Measurements from ENCODE around the gene NRG3. TPM values are rescaled to one million over a fixed set of nuclear protein-coding genes. Genes with fewer than 3 reads are reported as not detected.

Gene NRG3
- total and polyA plus RNA-seq, 3 donors from 2014 or later = 2.7 to 3.9 (median 2.7) TPM

- intact Hi-C loops (cut with DNase I; ENCODE audit: low total_unique reads) = no loop called here
- no peak for DNase-seq
- WGBS, 2 donors = 94 to 96% methylated on average over 2 of the region's 2 CpGs
- no peak overlapping the region for H3K4me3 ChIP-seq
- no peaks in the 10 kb centered on the region for H3K27me3 ChIP-seq
- no peaks in the 10 kb centered on the region for H3K9me3 ChIP-seq
- H3K27ac ChIP-seq = no peak overlapping the region
- TF ChIP-seq CTCF (IDR thresholded peaks at IDR 0.05) (no peak), POLR2A (IDR thresholded peaks at IDR 0.05) (no peak)
- H3K36me3 ChIP-seq (ENCODE audit: low read depth, missing control alignments) = no peaks in the 10 kb centered on the region
- no peaks in the 10 kb centered on the region for H3K4me1 ChIP-seq
These were observed 196.2 kb downstream of the NRG3 start for GRCh38 chr10:82071231-82071630.

GRCh38 chr10:82072124-82072523 lies 197.1 kb downstream of the NRG3 start:
- 90 to 92% methylated on average over 4 of the region's 4 CpGs for WGBS, 2 donors
- Histone ChIP-seq H3K4me1 (no peaks in the 10 kb centered on the region), H3K4me3 (no peak overlapping the region), H3K27ac (no peak overlapping the region), H3K36me3 (ENCODE audit: low read depth, missing control alignments) (no peaks in the 10 kb centered on the region), H3K9me3 (no peaks in the 10 kb centered on the region), H3K27me3 (no peaks in the 10 kb centered on the region)
- intact Hi-C loops (cut with DNase I; ENCODE audit: low total_unique reads) = no loop called here
- no peak for DNase-seq
- no peak for TF ChIP-seq CTCF (IDR thresholded peaks at IDR 0.05)

DNA sequence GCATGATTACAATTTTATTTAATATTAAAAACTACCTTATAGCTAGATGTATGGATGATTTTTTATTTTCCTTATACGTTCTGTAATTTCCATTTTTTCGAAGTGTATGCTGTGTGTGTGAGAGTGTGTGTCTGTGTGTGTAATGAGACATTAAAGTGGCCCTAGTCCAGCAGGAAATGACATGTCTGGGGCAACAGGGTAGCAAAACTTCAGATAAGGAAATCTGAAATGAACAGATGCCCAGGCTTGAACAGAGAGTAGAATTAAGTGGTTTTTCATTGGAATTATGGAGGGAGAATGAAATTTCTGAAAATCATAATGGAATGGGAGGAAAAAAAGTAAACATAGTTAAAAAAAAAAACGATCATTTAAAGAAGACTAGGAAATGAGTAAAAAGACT lies 200.6 kb downstream of the NRG3 start:
- Histone ChIP-seq H3K9me3 (no peaks in the 10 kb centered on the region), H3K27ac (no peak overlapping the region), H3K4me1 (no peaks in the 10 kb centered on the region), H3K4me3 (no peak overlapping the region), H3K36me3 (ENCODE audit: low read depth, missing control alignments) (no peaks in the 10 kb centered on the region), H3K27me3 (no peaks in the 10 kb centered on the region)
- 75 to 85% methylated on average over 3 of the region's 3 CpGs for WGBS, 2 donors
- intact Hi-C loops (cut with DNase I; ENCODE audit: low total_unique reads) = no loop called here
- DNase-seq = no peak
- TF ChIP-seq POLR2A (IDR thresholded peaks at IDR 0.05) = no peak
- TF ChIP-seq CTCF (IDR thresholded peaks at IDR 0.05) = no peak

DNA sequence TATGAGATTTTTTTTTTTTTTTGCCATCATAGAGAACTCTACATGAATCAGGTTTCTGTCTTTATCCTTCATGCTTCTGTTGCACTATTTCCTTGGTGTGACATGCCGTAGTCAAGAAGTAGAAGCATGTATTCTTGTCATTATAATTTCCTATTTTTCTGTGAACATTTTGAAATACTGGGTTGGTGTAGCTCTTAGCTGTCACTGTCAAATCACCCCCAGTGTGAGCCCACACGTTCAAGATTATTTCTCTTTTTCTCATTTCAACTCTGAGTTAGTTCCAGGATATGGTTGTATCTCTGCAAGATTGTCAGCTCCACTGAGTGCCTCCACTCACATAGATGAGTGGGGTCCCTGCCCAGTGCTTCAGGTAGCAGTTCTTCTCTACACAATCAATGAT lies 209.5 kb downstream of the NRG3 start:
- DNase-seq = no peak
- WGBS, 2 donors = 86 to 93% methylated on average over 2 of the region's 2 CpGs
- no peak overlapping the region for H3K4me3 ChIP-seq
- no peaks in the 10 kb centered on the region for H3K9me3 ChIP-seq
- H3K27ac ChIP-seq = no peak overlapping the region
- TF ChIP-seq POLR2A (IDR thresholded peaks at IDR 0.05) (no peak), CTCF (IDR thresholded peaks at IDR 0.05) (no peak)
- H3K27me3 ChIP-seq = no peaks in the 10 kb centered on the region
- H3K4me1 ChIP-seq = no peaks in the 10 kb centered on the region
- no peaks in the 10 kb centered on the region for H3K36me3 ChIP-seq (ENCODE audit: low read depth, missing control alignments)
- intact Hi-C loops (cut with DNase I; ENCODE audit: low total_unique reads) = no loop called here

DNA sequence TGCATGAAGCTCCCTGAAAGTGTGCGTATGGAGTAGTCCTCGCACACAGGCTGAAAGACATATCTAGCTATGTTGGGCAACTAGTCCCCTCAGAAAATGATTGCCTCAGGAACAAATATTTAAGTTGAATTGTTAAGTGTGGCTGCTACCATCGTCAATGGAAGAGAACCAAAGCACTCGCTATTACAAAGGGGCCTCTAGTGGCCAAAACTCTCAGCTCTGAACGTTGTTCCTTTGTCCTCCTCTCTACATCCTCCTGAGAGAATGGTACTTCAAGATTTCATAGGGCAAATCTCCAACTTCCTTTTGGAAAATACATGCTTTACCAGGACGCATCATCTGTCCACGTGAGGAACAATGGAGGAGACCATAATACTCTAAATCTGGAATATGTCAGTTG lies 209.9 kb downstream of the NRG3 start:
- Histone ChIP-seq H3K4me3 (no peak overlapping the region), H3K4me1 (no peaks in the 10 kb centered on the region), H3K27ac (no peak overlapping the region), H3K27me3 (no peaks in the 10 kb centered on the region), H3K9me3 (no peaks in the 10 kb centered on the region), H3K36me3 (ENCODE audit: low read depth, missing control alignments) (no peaks in the 10 kb centered on the region)
- TF ChIP-seq POLR2A (IDR thresholded peaks at IDR 0.05) (no peak), CTCF (IDR thresholded peaks at IDR 0.05) (no peak)
- intact Hi-C loops (cut with DNase I; ENCODE audit: low total_unique reads) = no loop called here
- 82 to 89% methylated on average over 7 of the region's 7 CpGs for WGBS, 2 donors
- DNase-seq = no peak

All from testis (tissue), 3 donors.